ENCODE data around the gene UGGT1. TPM values are rescaled to one million over a fixed set of nuclear protein-coding genes. Genes with fewer than 3 reads are reported as not detected.

UGGT1 gene
- total RNA-seq, 1 donor from 2014 or later = 60.3 TPM

DNA sequence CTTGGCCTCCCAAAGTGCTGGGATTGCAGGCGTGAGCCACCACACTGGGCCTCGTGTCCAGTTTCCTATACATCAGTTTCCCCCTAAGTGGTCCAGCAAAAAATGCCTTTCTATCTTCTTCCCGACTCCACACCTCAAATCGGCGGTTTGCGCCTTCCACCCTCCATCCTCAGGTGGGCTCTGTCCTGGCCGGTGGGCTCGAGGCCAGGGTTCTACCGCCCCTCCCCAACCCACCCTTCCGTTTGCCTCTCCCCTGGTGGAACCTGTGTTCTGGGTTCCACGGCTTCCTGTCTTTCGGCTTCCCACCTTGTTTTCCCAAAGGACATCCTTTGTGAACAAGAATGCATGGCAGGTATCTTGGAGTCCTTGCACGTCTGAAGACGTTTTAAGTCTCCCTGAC lies 123.3 kb downstream of the UGGT1 start:
- Mint-ChIP-seq H3K9me3 (ENCODE audit: low read depth) (peaks cover 3% of the 10 kb centered on the region), H3K4me3 (ENCODE audit: low read depth) (no peak overlapping the region), H3K27ac (no peak overlapping the region), H3K36me3 (ENCODE audit: insufficient read depth) (no peaks in the 10 kb centered on the region), H3K27me3 (no peaks in the 10 kb centered on the region), H3K4me1 (ENCODE audit: low read depth) (no peaks in the 10 kb centered on the region)
- TF ChIP-seq, protein P1, sequence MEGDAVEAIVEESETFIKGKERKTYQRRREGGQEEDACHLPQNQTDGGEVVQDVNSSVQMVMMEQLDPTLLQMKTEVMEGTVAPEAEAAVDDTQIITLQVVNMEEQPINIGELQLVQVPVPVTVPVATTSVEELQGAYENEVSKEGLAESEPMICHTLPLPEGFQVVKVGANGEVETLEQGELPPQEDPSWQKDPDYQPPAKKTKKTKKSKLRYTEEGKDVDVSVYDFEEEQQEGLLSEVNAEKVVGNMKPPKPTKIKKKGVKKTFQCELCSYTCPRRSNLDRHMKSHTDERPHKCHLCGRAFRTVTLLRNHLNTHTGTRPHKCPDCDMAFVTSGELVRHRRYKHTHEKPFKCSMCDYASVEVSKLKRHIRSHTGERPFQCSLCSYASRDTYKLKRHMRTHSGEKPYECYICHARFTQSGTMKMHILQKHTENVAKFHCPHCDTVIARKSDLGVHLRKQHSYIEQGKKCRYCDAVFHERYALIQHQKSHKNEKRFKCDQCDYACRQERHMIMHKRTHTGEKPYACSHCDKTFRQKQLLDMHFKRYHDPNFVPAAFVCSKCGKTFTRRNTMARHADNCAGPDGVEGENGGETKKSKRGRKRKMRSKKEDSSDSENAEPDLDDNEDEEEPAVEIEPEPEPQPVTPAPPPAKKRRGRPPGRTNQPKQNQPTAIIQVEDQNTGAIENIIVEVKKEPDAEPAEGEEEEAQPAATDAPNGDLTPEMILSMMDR (IDR thresholded peaks at IDR 0.05; ENCODE audit: unreplicated experiment) = no peak
- DNase-seq (ENCODE audit: low spot score, unreplicated experiment) = no peak

DNA sequence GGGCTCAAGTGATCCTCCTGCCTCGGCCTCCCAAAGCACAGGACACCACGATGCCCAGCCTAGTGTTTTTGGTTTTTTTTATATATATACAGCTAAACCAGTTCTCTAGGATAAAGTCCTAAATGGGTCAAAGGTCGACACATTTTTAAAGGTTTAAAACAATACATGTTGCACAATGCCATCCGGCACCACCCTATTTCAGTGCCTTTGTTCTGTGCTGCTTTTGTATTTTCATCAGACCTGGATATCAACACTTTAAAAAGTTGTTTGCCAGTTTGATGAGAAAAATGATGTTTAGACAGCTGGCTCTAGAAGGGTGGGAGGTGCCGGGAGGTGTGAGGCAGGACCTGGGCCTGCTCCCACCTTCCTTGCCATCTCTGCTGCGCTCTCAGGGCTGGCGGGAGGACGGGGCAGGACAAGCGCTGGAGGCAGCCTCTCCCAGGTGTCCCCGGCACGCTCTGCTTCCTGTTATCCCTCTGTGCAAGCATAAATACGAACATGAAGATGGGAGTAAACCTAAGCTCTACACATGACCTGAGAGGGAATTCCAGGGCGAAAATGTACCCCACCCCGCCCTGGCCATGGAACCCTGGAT lies 124.0 kb downstream of the UGGT1 start:
- no peak overlapping the region for H3K27ac Mint-ChIP-seq
- no peaks in the 10 kb centered on the region for H3K36me3 Mint-ChIP-seq (ENCODE audit: insufficient read depth)
- no peaks in the 10 kb centered on the region for H3K27me3 Mint-ChIP-seq
- no peak for DNase-seq (ENCODE audit: low spot score, unreplicated experiment)
- no peak overlapping the region for H3K4me3 Mint-ChIP-seq (ENCODE audit: low read depth)
- H3K9me3 Mint-ChIP-seq (ENCODE audit: low read depth) = peaks cover 3% of the 10 kb centered on the region
- no peaks in the 10 kb centered on the region for H3K4me1 Mint-ChIP-seq (ENCODE audit: low read depth)
- TF ChIP-seq, protein P1 (IDR thresholded peaks at IDR 0.05; ENCODE audit: unreplicated experiment) = no peak

DNA sequence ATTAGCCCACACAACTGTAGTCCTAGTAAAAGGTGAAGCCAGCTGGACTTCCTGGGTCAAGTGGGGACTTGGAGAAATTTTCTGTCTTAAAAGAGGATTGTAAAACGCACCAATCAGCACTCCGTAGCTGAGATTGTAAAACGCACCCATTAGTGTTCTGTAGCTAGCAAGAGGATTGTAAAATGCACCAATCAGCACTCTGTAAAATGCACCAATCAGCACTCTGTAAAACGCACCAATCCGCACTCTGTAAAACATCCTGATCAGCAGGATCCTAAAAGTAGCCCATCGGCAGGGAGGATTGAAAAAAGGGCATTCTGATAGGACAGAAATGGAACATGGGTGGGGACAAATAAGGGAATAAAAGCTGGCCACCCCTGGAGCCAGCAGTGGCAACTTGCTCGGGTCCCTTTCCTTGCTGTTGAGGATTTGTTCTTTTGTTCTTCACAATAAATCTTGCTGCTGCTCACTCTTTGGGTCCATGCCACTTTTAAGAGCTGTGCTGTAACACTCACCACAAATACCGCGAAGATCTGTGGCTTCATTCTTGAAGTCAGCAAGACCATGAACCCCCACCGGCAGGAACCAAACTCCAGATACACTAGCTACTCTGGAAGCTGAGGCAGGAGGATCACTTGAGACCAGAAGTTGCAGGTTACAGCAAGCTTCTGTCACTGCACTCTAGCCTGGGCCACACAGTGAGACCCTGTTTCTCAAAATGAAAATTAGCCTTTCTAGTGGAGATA lies 125.1 kb downstream of the UGGT1 start:
- TF ChIP-seq, protein P1 (IDR thresholded peaks at IDR 0.05; ENCODE audit: unreplicated experiment) = no peak
- Mint-ChIP-seq H3K4me3 (ENCODE audit: low read depth) (no peak overlapping the region), H3K36me3 (ENCODE audit: insufficient read depth) (no peaks in the 10 kb centered on the region), H3K9me3 (ENCODE audit: low read depth) (no peaks in the 10 kb centered on the region), H3K27me3 (no peaks in the 10 kb centered on the region), H3K27ac (no peak overlapping the region), H3K4me1 (ENCODE audit: low read depth) (no peaks in the 10 kb centered on the region)
- no peak for DNase-seq (ENCODE audit: low spot score, unreplicated experiment)

DNA sequence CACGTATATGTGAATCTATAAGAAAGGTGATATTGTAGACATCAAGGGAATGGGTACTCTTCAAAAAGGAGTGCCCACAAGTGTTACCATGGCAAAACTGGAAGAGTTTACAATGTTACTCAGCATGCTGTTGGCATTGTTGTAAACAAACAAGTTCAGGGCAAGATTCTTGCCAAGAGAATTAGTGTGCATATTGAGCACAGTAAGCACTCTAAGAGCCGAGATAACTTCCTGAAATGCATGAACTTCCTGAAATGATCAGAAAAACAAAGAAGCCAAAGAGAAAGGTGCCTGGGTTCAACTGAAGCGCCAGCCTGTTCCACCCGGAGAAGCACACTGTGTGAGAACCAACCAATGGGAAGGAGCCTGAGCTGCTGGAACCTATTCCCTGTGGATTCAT lies 126.7 kb downstream of the UGGT1 start:
- Mint-ChIP-seq H3K4me1 (ENCODE audit: low read depth) (peaks cover 3% of the 10 kb centered on the region), H3K9me3 (ENCODE audit: low read depth) (no peaks in the 10 kb centered on the region), H3K4me3 (ENCODE audit: low read depth) (no peak overlapping the region), H3K27me3 (no peaks in the 10 kb centered on the region), H3K36me3 (ENCODE audit: insufficient read depth) (no peaks in the 10 kb centered on the region), H3K27ac (no peak overlapping the region)
- DNase-seq (ENCODE audit: low spot score, unreplicated experiment) = no peak
- TF ChIP-seq, protein P1 (IDR thresholded peaks at IDR 0.05; ENCODE audit: unreplicated experiment) = no peak

DNA sequence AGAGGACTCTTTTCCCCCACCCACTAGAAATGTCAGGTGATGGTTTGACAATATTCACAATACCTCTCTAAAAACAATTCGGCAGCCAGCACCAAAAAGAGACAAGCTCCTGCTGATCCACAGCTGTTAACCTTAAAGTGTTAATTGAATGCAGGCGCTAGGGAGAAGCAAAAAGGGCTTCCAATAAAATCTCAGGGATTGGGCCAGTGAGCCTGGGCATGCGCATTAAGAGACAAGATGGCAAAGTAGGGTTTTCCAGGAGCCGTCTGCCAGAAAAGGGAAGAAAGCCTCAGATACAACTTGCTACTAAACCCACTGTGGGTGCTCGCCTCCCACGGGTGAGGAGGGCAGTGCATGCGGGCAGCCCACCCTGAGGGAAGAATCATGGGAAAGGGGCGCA lies 128.9 kb downstream of the UGGT1 start:
- peaks cover 3% of the 10 kb centered on the region for H3K4me1 Mint-ChIP-seq (ENCODE audit: low read depth)
- H3K27me3 Mint-ChIP-seq = no peaks in the 10 kb centered on the region
- TF ChIP-seq, protein P1 (IDR thresholded peaks at IDR 0.05; ENCODE audit: unreplicated experiment) = no peak
- no peak overlapping the region for H3K4me3 Mint-ChIP-seq (ENCODE audit: low read depth)
- H3K27ac Mint-ChIP-seq = no peak overlapping the region
- no peak for DNase-seq (ENCODE audit: low spot score, unreplicated experiment)
- no peaks in the 10 kb centered on the region for H3K36me3 Mint-ChIP-seq (ENCODE audit: insufficient read depth)
- no peaks in the 10 kb centered on the region for H3K9me3 Mint-ChIP-seq (ENCODE audit: low read depth)
